K562 (cell line): ENCODE measurements around the gene NOL11. TPM values are rescaled to one million over a fixed set of nuclear protein-coding genes. Genes with fewer than 3 reads are reported as not detected.

Source experiments
- ATAC-seq: fragments of 200-7000 bp; cut with Tn5 transposase; 3 replicates; pipeline ENCODE4 v1.9.1; 2020; ENCODE audit warnings: moderate library complexity
- BruUV-seq: library from RNA; stranded (reverse); fragments of 400-500 nt; replicated peaks from 2 replicates; lab custom pipeline; 2021; lab: Mats Ljungman, UMichigan
- CTCF ChIA-PET: fragments of 300-600 bp; formaldehyde crosslinking; extraction: SDS; loops from one replicate; lab custom pipeline; 2021; ENCODE audit warnings: low intra/inter-chr PET ratio; lab: Yijun Ruan, JAX
- POLR2A ChIA-PET: fragments of 300-600, 350-650 bp; sonication (Branson Sonifier 250); formaldehyde crosslinking; extraction: SDS; loops from one replicate; lab custom pipeline; 2021; ENCODE audit warnings: antibody characterized with exemption, inconsistent platforms; lab: Yijun Ruan, JAX
- DNase-seq, 4 experiments: peaks; one replicate each; pipeline versions ENCODE4 v3.0.0 to v3.0.0-alpha.2; 2011 to 2018; ENCODE audit warnings: low spot score in 3 of 4, mixed read lengths in 3 of 4; ENCODE audit errors: extremely low read depth in 1 of 4
- FAIRE-seq: peaks from 2 replicates; lab custom pipeline; 2011; peaks lifted over from hg19 to GRCh38; lab: Jason Lieb, UNC
- H2AFZ ChIP-seq: 2 replicates; pipeline ENCODE4 v1.6.0; 2011; ENCODE audit warnings: low read depth, low read length, control low read depth, inconsistent platforms
- H3K27ac ChIP-seq: fragments of 200-600 bp; 3 replicates; pipeline ENCODE4 v1.8.0; 2011; ENCODE audit warnings: low read depth, mild to moderate bottlenecking, control low read depth, inconsistent platforms, low read length, moderate library complexity, mixed read lengths; ENCODE audit errors: extremely low read depth
- H3K27me3 ChIP-seq, 2 experiments: fragments of 300-600 bp in 1 of 2; 2 replicates in 1 of 2; 3 replicates in 1 of 2; pipeline versions ENCODE4 v1.6.0 to v1.8.0; 2011; ENCODE audit warnings: inconsistent platforms in 2 of 2, low read length in 2 of 2, mild to moderate bottlenecking in 1 of 2, mixed read lengths in 1 of 2, moderate library complexity in 1 of 2; ENCODE audit not compliant: control insufficient read depth in 2 of 2, insufficient read depth in 2 of 2
- H3K36me3 ChIP-seq: fragments of 300-600 bp; 3 replicates; pipeline ENCODE4 v1.8.0; 2011; ENCODE audit warnings: mild to moderate bottlenecking, low read length, inconsistent platforms; ENCODE audit not compliant: control insufficient read depth, insufficient read depth
- H3K4me1 ChIP-seq, 2 experiments: fragments of 200-600 bp in 1 of 2; replicated peaks in 1 of 2; 2 replicates in 1 of 2; 3 replicates in 1 of 2; pipeline versions ENCODE4 v1.5.1 to v1.8.0; 2011; ENCODE audit warnings: inconsistent platforms in 2 of 2, low read length in 2 of 2, mild to moderate bottlenecking in 1 of 2, mixed read lengths in 1 of 2, moderate library complexity in 1 of 2; ENCODE audit not compliant: control insufficient read depth in 2 of 2, insufficient read depth in 2 of 2
- H3K4me2 ChIP-seq: 2 replicates; pipeline ENCODE4 v1.6.1; 2011; ENCODE audit warnings: low read length, control low read depth, inconsistent platforms, mixed read lengths; ENCODE audit not compliant: insufficient read depth
- H3K4me3 ChIP-seq: fragments of 200-600 bp; sonication (generic), shearing (Covaris generic); 2 replicates; pipeline ENCODE4 v1.5.1; 2016; ENCODE audit warnings: control low read depth, inconsistent platforms
- H3K79me2 ChIP-seq: fragments of 200-600 bp; 3 replicates; pipeline ENCODE4 v1.8.0; 2011; ENCODE audit warnings: low read length, inconsistent platforms; ENCODE audit not compliant: control insufficient read depth, insufficient read depth
- H3K9ac ChIP-seq, 2 experiments: 2 replicates each; pipeline versions ENCODE4 v1.6.0 to v1.6.1; 2011; ENCODE audit warnings: low read depth in 2 of 2, low read length in 2 of 2, control low read depth in 1 of 2, inconsistent platforms in 1 of 2, mild to moderate bottlenecking in 1 of 2, mixed read lengths in 1 of 2; ENCODE audit not compliant: insufficient read depth in 1 of 2
- H3K9me1 ChIP-seq: one replicate; pipeline ENCODE4 v1.6.0; 2011; ENCODE audit warnings: inconsistent platforms, mild to moderate bottlenecking, low read length, moderate library complexity; ENCODE audit not compliant: control insufficient read depth, insufficient read depth
- H3K9me3 ChIP-seq: replicated peaks from 2 replicates; pipeline ENCODE4 v1.5.1; 2011; ENCODE audit warnings: low read depth, low read length, inconsistent platforms; ENCODE audit not compliant: control insufficient read depth, insufficient read depth
- H4K20me1 ChIP-seq: replicated peaks from 2 replicates; pipeline ENCODE4 v1.6.1; 2011; ENCODE audit warnings: low read length, inconsistent platforms, mixed read lengths; ENCODE audit not compliant: control insufficient read depth, insufficient read depth
- ADNP ChIP-seq: fragments of 200-800 bp; sonication (Bioruptor generic); IDR thresholded peaks from 2 replicates; pipeline ENCODE4 v1.6.1; 2016; ENCODE audit warnings: missing genetic modification characterization, missing compliant biosample characterization
- ARID2 ChIP-seq: fragments of 450-650 bp; IDR thresholded peaks from 2 replicates; pipeline ENCODE4 v1.6.1; 2017; ENCODE audit warnings: antibody characterized with exemption, mild to moderate bottlenecking
- FOXJ2 ChIP-seq: fragments of 200-800 bp; sonication (Bioruptor generic); IDR thresholded peaks from 2 replicates; pipeline ENCODE4 v1.6.1; 2016; ENCODE audit warnings: missing genetic modification characterization, missing compliant biosample characterization
- MCM5 ChIP-seq: fragments of 450-650 bp; IDR thresholded peaks from 2 replicates; pipeline ENCODE4 v1.6.1; 2016; ENCODE audit warnings: low read depth
- NONO ChIP-seq, 2 experiments: fragments of 200-400 bp in 1 of 2; fragments of 450-650 bp in 1 of 2; formaldehyde crosslinking in 1 of 2; IDR thresholded peaks; 2 replicates each; pipeline ENCODE4 v1.6.1; 2017; ENCODE audit warnings: low read depth in 2 of 2, mild to moderate bottlenecking in 2 of 2, moderate library complexity in 2 of 2, low read length in 1 of 2
- RBM25 ChIP-seq: fragments of 200-400 bp; formaldehyde crosslinking; IDR thresholded peaks from 2 replicates; pipeline ENCODE4 v1.6.1; 2018; ENCODE audit warnings: low read length, low read depth, moderate library complexity; ENCODE audit not compliant: severe bottlenecking
- XRCC4 ChIP-seq: IDR thresholded peaks from one replicate; pipeline ENCODE4 v1.6.1; 2011; ENCODE audit not compliant: insufficient read depth, insufficient read length; ENCODE audit errors: extremely low read depth
- ZBTB26 ChIP-seq: fragments of 450-650 bp; formaldehyde crosslinking; IDR thresholded peaks from 2 replicates; pipeline ENCODE4 v1.4.0; 2022; ENCODE audit warnings: missing genetic modification characterization
- ZC3H4 ChIP-seq: sonication (generic); formaldehyde crosslinking; IDR thresholded peaks from 2 replicates; pipeline ENCODE4 v1.9.0; 2021; ENCODE audit warnings: missing genetic modification reagents, borderline replicate concordance
- ZNF146 ChIP-seq: IDR thresholded peaks from one replicate; pipeline ENCODE4 v1.6.1; 2018; ENCODE audit warnings: missing compliant biosample characterization; ENCODE audit not compliant: unreplicated experiment
- WGBS: fragments of 100-300 bp; shearing (Covaris generic); methylation state at CpG from one replicate; pipeline ENCODE4 v1.1.6; 2016; ENCODE audit warnings: low coverage, mixed read lengths; ENCODE audit not compliant: insufficient coverage; ENCODE audit errors: missing lambda C conversion rate; 5-methylcytosine and 5-hydroxymethylcytosine counted together
- in situ Hi-C: fragments of 300-500 bp; cut with MboI; formaldehyde crosslinking; loops from 4 replicates; pipeline ENCODE4 v1.15.0; 2018; ENCODE audit warnings: inconsistent platforms, mixed read lengths
- intact Hi-C: fragments of 100-400 bp; cut with micrococcal nuclease; formaldehyde crosslinking; loops from 2 replicates; pipeline ENCODE4 v1.14.2; 2022
- polyA plus RNA-seq, 8 experiments: library from polyadenylated mRNA; depleted of rRNA in 4 of 8; stranded (reverse) in 5 of 8; unstranded in 3 of 8; fragments of >200 nt; fragmentation: Nextera tagmentation in 2 of 8; fragmentation: Illumina TruSeq in 1 of 8; extraction: Ambion mirVana in 2 of 8; extraction: Trizol in 1 of 8; gene quantifications; 2 replicates each; pipeline versions ENCODE4 v1.2.1 to v1.2.3, GENCODE V29; 2011 to 2014; ENCODE audit warnings: inconsistent platforms in 1 of 8, missing spikeins in 1 of 8
- total RNA-seq, 7 experiments: library from RNA; depleted of rRNA in 6 of 7; stranded (reverse); fragments of >200 nt in 6 of 7; fragmentation: Illumina TruSeq in 2 of 7; extraction: Trizol in 2 of 7; gene quantifications; 2 replicates each; pipeline versions ENCODE4 v1.2.1 to v1.2.3, GENCODE V29; 2011 to 2021; ENCODE audit warnings: low replicate concordance in 1 of 7

The NOL11 gene
- total and polyA plus RNA-seq, 9 of the 15 experiments (the other 6 are each of a cell fraction or from before 2014, with no cell fraction given): 61.1 to 175 (median 121) TPM

- TF ChIP-seq ZBTB26 (no peak), XRCC4 (no peak), FOXJ2 (tag) (no peak), ARID2 (no peak)
These were observed 17.6 kb upstream of the NOL11 start (continued) for GRCh38 chr17:67700037-67700724.

- POLR2A ChIA-PET: interaction anchor here (1.0 to 1.1 kb wide), 2 partner anchors 8 to 14 kb away, joined by 3 read pairs; no protein-coding TSS in a partner anchor
- WGBS: 0% methylated on average over 1 of the region's 1 CpG
- in situ Hi-C loops: no loop called here
- FAIRE-seq: no peak
- H3K4me1 ChIP-seq: no peaks in the 10 kb centered on the region
- no peaks in the 10 kb centered on the region for H3K9me1 ChIP-seq
- H3K4me2 ChIP-seq: no peak overlapping the region
- H3K4me3 ChIP-seq: no peak overlapping the region
- CTCF ChIA-PET: no interaction called here
- no peaks in the 10 kb centered on the region for H3K9me3 ChIP-seq
- no peaks in the 10 kb centered on the region for H4K20me1 ChIP-seq
- peak; percentile 92 for TF ChIP-seq RBM25
- no peak for TF ChIP-seq NONO (IDR thresholded peaks at IDR 0.05; ENCODE audit: low read depth in 2 of 2, low read length in 1 of 2)
- TF ChIP-seq ZC3H4 (CRISPR knock-in tag): no peak
- TF ChIP-seq ZNF146 (CRISPR knock-in tag): peak; percentile 88
- TF ChIP-seq MCM5: no peak
- 0 out of 2 replicates have a peak, but pooled peaks have one; percentile 33 for TF ChIP-seq ADNP
- no peak for ATAC-seq
- intact Hi-C loops: no loop called here
- peaks cover 22 to 23% of the 10 kb centered on the region in 2 experiments for H3K27me3 ChIP-seq
- BruUV-seq: no TSS peak
- no peak overlapping the region for H3K27ac ChIP-seq
- DNase-seq: no peak
- no peaks in the 10 kb centered on the region for H3K79me2 ChIP-seq
- no peaks in the 10 kb centered on the region for H3K36me3 ChIP-seq
- no peak overlapping the region for H3K9ac ChIP-seq
- H2AFZ ChIP-seq: no peak overlapping the region
These were observed 17.0 kb upstream of the NOL11 start for GRCh38 chr17:67700725-67701119.
